GM23338 (cell line): Measurements from ENCODE around the gene ABCC1.

Experiments
- EZH2 ChIP-seq: fragments of 200-600 bp; sonication (generic); IDR thresholded peaks from one replicate; pipeline ENCODE4 v1.8.0; 2017; ENCODE audit warnings: antibody characterized with exemption, mild to moderate bottlenecking, low read depth; ENCODE audit not compliant: unreplicated experiment
- POLR2AphosphoS5 ChIP-seq: IDR thresholded peaks from 2 replicates; pipeline ENCODE4 v1.6.1; 2016; ENCODE audit warnings: antibody characterized with exemption, low read depth
- STAT1 ChIP-seq: IDR thresholded peaks from one replicate; pipeline ENCODE4 v1.6.1; 2016; ENCODE audit warnings: antibody characterized with exemption; ENCODE audit not compliant: unreplicated experiment
- ZNF114 ChIP-seq: fragments of 250-450 bp; sonication (Bioruptor Pico); IDR thresholded peaks from 2 replicates; pipeline ENCODE4 v1.5.0; 2020; ENCODE audit warnings: mild to moderate bottlenecking, moderate library complexity
- TF ChIP-seq, protein P1 (sequence below), 2 experiments: fragments of 200-600 bp in 1 of 2; sonication (generic) in 1 of 2; conservative IDR thresholded peaks; 2 replicates each; pipeline versions ENCODE4 v1.5.1 to v1.6.1; 2016 to 2017; ENCODE audit warnings: antibody characterized with exemption in 2 of 2, low read depth in 2 of 2, mild to moderate bottlenecking in 2 of 2, moderate library complexity in 1 of 2
- TF ChIP-seq, protein P2 (sequence below): IDR thresholded peaks from one replicate; pipeline ENCODE4 v1.6.1; 2018; ENCODE audit warnings: antibody characterized with exemption; ENCODE audit not compliant: unreplicated experiment

DNA sequence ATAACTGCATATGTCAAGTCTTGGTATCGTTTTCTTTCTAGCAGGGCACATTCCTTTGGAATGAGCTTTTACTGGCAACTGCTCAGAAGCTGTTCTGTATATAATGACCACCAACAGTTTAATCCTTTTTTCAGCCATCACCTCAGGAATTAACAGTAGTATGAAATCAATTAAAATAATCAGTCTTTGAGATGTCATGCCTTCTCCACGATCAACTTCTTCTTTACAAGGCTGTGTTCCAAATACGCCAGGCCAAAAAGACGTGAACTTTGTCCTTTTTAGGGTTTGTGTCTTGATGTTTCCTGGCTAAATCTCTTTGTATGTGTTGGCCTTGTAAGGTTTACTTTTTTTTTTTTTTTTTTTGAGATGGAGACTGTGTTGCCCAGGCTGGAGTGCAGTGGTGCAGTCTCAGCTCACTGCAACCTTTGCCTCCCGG lies 54.9 kb downstream of the ABCC1 start:
- TF ChIP-seq, protein P1, sequence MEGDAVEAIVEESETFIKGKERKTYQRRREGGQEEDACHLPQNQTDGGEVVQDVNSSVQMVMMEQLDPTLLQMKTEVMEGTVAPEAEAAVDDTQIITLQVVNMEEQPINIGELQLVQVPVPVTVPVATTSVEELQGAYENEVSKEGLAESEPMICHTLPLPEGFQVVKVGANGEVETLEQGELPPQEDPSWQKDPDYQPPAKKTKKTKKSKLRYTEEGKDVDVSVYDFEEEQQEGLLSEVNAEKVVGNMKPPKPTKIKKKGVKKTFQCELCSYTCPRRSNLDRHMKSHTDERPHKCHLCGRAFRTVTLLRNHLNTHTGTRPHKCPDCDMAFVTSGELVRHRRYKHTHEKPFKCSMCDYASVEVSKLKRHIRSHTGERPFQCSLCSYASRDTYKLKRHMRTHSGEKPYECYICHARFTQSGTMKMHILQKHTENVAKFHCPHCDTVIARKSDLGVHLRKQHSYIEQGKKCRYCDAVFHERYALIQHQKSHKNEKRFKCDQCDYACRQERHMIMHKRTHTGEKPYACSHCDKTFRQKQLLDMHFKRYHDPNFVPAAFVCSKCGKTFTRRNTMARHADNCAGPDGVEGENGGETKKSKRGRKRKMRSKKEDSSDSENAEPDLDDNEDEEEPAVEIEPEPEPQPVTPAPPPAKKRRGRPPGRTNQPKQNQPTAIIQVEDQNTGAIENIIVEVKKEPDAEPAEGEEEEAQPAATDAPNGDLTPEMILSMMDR (conservative IDR thresholded peaks at IDR 0.05; ENCODE audit: low read depth in 2 of 2): no peak
- TF ChIP-seq POLR2AphosphoS5 (no peak), EZH2 (no peak), ZNF114 (CRISPR knock-in tag) (no peak), STAT1 (no peak)
- TF ChIP-seq, protein P2, sequence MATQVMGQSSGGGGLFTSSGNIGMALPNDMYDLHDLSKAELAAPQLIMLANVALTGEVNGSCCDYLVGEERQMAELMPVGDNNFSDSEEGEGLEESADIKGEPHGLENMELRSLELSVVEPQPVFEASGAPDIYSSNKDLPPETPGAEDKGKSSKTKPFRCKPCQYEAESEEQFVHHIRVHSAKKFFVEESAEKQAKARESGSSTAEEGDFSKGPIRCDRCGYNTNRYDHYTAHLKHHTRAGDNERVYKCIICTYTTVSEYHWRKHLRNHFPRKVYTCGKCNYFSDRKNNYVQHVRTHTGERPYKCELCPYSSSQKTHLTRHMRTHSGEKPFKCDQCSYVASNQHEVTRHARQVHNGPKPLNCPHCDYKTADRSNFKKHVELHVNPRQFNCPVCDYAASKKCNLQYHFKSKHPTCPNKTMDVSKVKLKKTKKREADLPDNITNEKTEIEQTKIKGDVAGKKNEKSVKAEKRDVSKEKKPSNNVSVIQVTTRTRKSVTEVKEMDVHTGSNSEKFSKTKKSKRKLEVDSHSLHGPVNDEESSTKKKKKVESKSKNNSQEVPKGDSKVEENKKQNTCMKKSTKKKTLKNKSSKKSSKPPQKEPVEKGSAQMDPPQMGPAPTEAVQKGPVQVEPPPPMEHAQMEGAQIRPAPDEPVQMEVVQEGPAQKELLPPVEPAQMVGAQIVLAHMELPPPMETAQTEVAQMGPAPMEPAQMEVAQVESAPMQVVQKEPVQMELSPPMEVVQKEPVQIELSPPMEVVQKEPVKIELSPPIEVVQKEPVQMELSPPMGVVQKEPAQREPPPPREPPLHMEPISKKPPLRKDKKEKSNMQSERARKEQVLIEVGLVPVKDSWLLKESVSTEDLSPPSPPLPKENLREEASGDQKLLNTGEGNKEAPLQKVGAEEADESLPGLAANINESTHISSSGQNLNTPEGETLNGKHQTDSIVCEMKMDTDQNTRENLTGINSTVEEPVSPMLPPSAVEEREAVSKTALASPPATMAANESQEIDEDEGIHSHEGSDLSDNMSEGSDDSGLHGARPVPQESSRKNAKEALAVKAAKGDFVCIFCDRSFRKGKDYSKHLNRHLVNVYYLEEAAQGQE: no peak
